ENCODE results near the gene SPATC1L. TPM values are rescaled to one million over a fixed set of nuclear protein-coding genes. Genes with fewer than 3 reads are reported as not detected.

Gene SPATC1L
- total and polyA plus RNA-seq, 4 experiments from 2014 or later = 6.0 to 6.9 (median 6.6) TPM

GRCh38 chr21:46220847-46221246 is 36.6 kb upstream of the SPATC1L start:
- intact Hi-C loops (cut with micrococcal nuclease) = no loop called here
- H3K4me1 Mint-ChIP-seq = peaks cover 1 to 10% (median 8%) of the 10 kb centered on the region in 4 donors
- H3K4me3 Mint-ChIP-seq = no peak overlapping the region
- ChIA-PET POLR2A (ENCODE audit: partially characterized antibody) (no interaction called here), CTCF (ENCODE audit: partially characterized antibody) (no interaction called here)
- H3K27me3 ChIP-seq (ENCODE audit: insufficient read depth, low read length) = no peaks in the 10 kb centered on the region
- peaks cover 6% of the 10 kb centered on the region for H3K36me3 ChIP-seq (ENCODE audit: insufficient read depth, low read length)
- H3K9me3 ChIP-seq (ENCODE audit: control insufficient read depth in 1 of 2, low read length in 2 of 2) = no peaks in the 10 kb centered on the region
- H3K27ac Mint-ChIP-seq = no peak overlapping the region
- H3K36me3 Mint-ChIP-seq = peaks cover 8 to 28% of the 10 kb centered on the region in 2 donors
- DNase-seq = no peak
- H3K27ac ChIP-seq (ENCODE audit: low read depth, low read length) = no peak overlapping the region
- peaks cover 0 to 2% (median 0%) of the 10 kb centered on the region in 8 donors for H3K9me3 Mint-ChIP-seq
- no peaks in the 10 kb centered on the region for H3K27me3 Mint-ChIP-seq
- H3K4me1 ChIP-seq (ENCODE audit: insufficient read depth, low read length) = no peaks in the 10 kb centered on the region
- no peak overlapping the region for H3K4me3 ChIP-seq (ENCODE audit: low read length in 2 of 2)

- Mint-ChIP-seq H3K4me3 (no peak overlapping the region), H3K27ac (no peak overlapping the region), H3K4me1 (peaks cover 0 to 5% (median 3%) of the 10 kb centered on the region in 4 donors), H3K9me3 (peaks cover 0 to 2% (median 0%) of the 10 kb centered on the region in 8 donors), H3K27me3 (no peaks in the 10 kb centered on the region), H3K36me3 (peaks cover 8 to 28% of the 10 kb centered on the region in 2 donors)
- ChIA-PET CTCF (ENCODE audit: partially characterized antibody) (no interaction called here), POLR2A (ENCODE audit: partially characterized antibody) (no interaction called here)
- no peak for DNase-seq
- Histone ChIP-seq H3K27ac (ENCODE audit: low read depth, low read length) (no peak overlapping the region), H3K4me3 (ENCODE audit: low read length in 2 of 2) (no peak overlapping the region), H3K9me3 (ENCODE audit: control insufficient read depth in 1 of 2, low read length in 2 of 2) (no peaks in the 10 kb centered on the region), H3K27me3 (ENCODE audit: insufficient read depth, low read length) (no peaks in the 10 kb centered on the region), H3K36me3 (ENCODE audit: insufficient read depth, low read length) (peaks cover 6% of the 10 kb centered on the region), H3K4me1 (ENCODE audit: insufficient read depth, low read length) (no peaks in the 10 kb centered on the region)
- intact Hi-C loops (cut with micrococcal nuclease) = no loop called here
Observed at GRCh38 chr21:46220275-46220810, 36.1 kb upstream of the SPATC1L start.

GRCh38 chr21:46219591-46220239 is 35.5 kb upstream of the SPATC1L start:
- Histone ChIP-seq H3K27ac (ENCODE audit: low read depth, low read length) (no peak overlapping the region), H3K4me1 (ENCODE audit: insufficient read depth, low read length) (no peaks in the 10 kb centered on the region), H3K4me3 (ENCODE audit: low read length in 2 of 2) (no peak overlapping the region), H3K36me3 (ENCODE audit: insufficient read depth, low read length) (peaks cover 6% of the 10 kb centered on the region), H3K9me3 (ENCODE audit: control insufficient read depth in 1 of 2, low read length in 2 of 2) (no peaks in the 10 kb centered on the region), H3K27me3 (ENCODE audit: insufficient read depth, low read length) (no peaks in the 10 kb centered on the region)
- intact Hi-C loops (cut with micrococcal nuclease) = no loop called here
- Mint-ChIP-seq H3K4me3 (no peak overlapping the region), H3K27me3 (no peaks in the 10 kb centered on the region), H3K27ac (no peak overlapping the region), H3K36me3 (peaks cover 8 to 28% of the 10 kb centered on the region in 2 donors), H3K4me1 (peaks cover 0 to 3% (median 0%) of the 10 kb centered on the region in 4 donors), H3K9me3 (peaks cover 0 to 2% (median 0%) of the 10 kb centered on the region in 8 donors)
- DNase-seq = no peak
- CTCF ChIA-PET (ENCODE audit: partially characterized antibody) = no interaction called here
- POLR2A ChIA-PET (ENCODE audit: partially characterized antibody) = no interaction called here

GRCh38 chr21:46218906-46219590 is 34.8 kb upstream of the SPATC1L start:
- peaks cover 6% of the 10 kb centered on the region for H3K36me3 ChIP-seq (ENCODE audit: insufficient read depth, low read length)
- H3K9me3 Mint-ChIP-seq = peaks cover 0 to 2% (median 0%) of the 10 kb centered on the region in 8 donors
- H3K9me3 ChIP-seq (ENCODE audit: control insufficient read depth in 1 of 2, low read length in 2 of 2) = no peaks in the 10 kb centered on the region
- no peak overlapping the region for H3K4me3 ChIP-seq (ENCODE audit: low read length in 2 of 2)
- ChIA-PET POLR2A (ENCODE audit: partially characterized antibody) (no interaction called here), CTCF (ENCODE audit: partially characterized antibody) (no interaction called here)
- no peak overlapping the region for H3K4me3 Mint-ChIP-seq
- intact Hi-C loops (cut with micrococcal nuclease) = no loop called here
- H3K27ac ChIP-seq (ENCODE audit: low read depth, low read length) = no peak overlapping the region
- peaks cover 0 to 3% (median 0%) of the 10 kb centered on the region in 4 donors for H3K4me1 Mint-ChIP-seq
- peak overlapping the region in 1 of 7 donors; percentile 72 for H3K27ac Mint-ChIP-seq
- no peaks in the 10 kb centered on the region for H3K4me1 ChIP-seq (ENCODE audit: insufficient read depth, low read length)
- no peaks in the 10 kb centered on the region for H3K27me3 Mint-ChIP-seq
- no peaks in the 10 kb centered on the region for H3K27me3 ChIP-seq (ENCODE audit: insufficient read depth, low read length)
- no peak for DNase-seq
- H3K36me3 Mint-ChIP-seq = peaks cover 8 to 25% of the 10 kb centered on the region in 2 donors

GRCh38 chr21:46217511-46218196 is 33.4 kb upstream of the SPATC1L start:
- H3K9me3 ChIP-seq (ENCODE audit: control insufficient read depth in 1 of 2, low read length in 2 of 2) = no peaks in the 10 kb centered on the region
- Mint-ChIP-seq H3K4me1 (peaks cover 0 to 3% (median 0%) of the 10 kb centered on the region in 4 donors), H3K27me3 (no peaks in the 10 kb centered on the region), H3K4me3 (no peak overlapping the region), H3K27ac (peak overlapping the region in 2 of 7 donors; percentile 57), H3K36me3 (peaks cover 8 to 30% of the 10 kb centered on the region in 2 donors), H3K9me3 (peaks cover 0 to 2% (median 0%) of the 10 kb centered on the region in 8 donors)
- no peak overlapping the region for H3K4me3 ChIP-seq (ENCODE audit: low read length in 2 of 2)
- no peaks in the 10 kb centered on the region for H3K27me3 ChIP-seq (ENCODE audit: insufficient read depth, low read length)
- ChIA-PET POLR2A (ENCODE audit: partially characterized antibody) (no interaction called here), CTCF (ENCODE audit: partially characterized antibody) (no interaction called here)
- DNase-seq = no peak
- H3K36me3 ChIP-seq (ENCODE audit: insufficient read depth, low read length) = peaks cover 6% of the 10 kb centered on the region
- no peak overlapping the region for H3K27ac ChIP-seq (ENCODE audit: low read depth, low read length)
- H3K4me1 ChIP-seq (ENCODE audit: insufficient read depth, low read length) = no peaks in the 10 kb centered on the region
- intact Hi-C loops (cut with micrococcal nuclease) = no loop called here

GRCh38 chr21:46216132-46216747 is 32.0 kb upstream of the SPATC1L start:
- Histone ChIP-seq H3K4me1 (ENCODE audit: insufficient read depth, low read length) (no peaks in the 10 kb centered on the region), H3K27me3 (ENCODE audit: insufficient read depth, low read length) (no peaks in the 10 kb centered on the region), H3K36me3 (ENCODE audit: insufficient read depth, low read length) (peaks cover under 1% of the 10 kb centered on the region), H3K9me3 (ENCODE audit: control insufficient read depth in 1 of 2, low read length in 2 of 2) (no peaks in the 10 kb centered on the region), H3K4me3 (ENCODE audit: low read length in 2 of 2) (no peak overlapping the region), H3K27ac (ENCODE audit: low read depth, low read length) (no peak overlapping the region)
- H3K27ac Mint-ChIP-seq = no peak overlapping the region
- no peak for DNase-seq
- CTCF ChIA-PET (ENCODE audit: partially characterized antibody) = no interaction called here
- POLR2A ChIA-PET (ENCODE audit: partially characterized antibody) = no interaction called here
- intact Hi-C loops (cut with micrococcal nuclease) = no loop called here
- peaks cover 0 to 3% (median 0%) of the 10 kb centered on the region in 4 donors for H3K4me1 Mint-ChIP-seq
- H3K9me3 Mint-ChIP-seq = peaks cover 0 to 2% (median 0%) of the 10 kb centered on the region in 8 donors
- peaks cover 8 to 21% of the 10 kb centered on the region in 2 donors for H3K36me3 Mint-ChIP-seq
- no peak overlapping the region for H3K4me3 Mint-ChIP-seq
- H3K27me3 Mint-ChIP-seq = no peaks in the 10 kb centered on the region
